Measurements from ENCODE around the gene GNAI3. TPM values are rescaled to one million over a fixed set of nuclear protein-coding genes. Genes with fewer than 3 reads are reported as not detected.

The GNAI3 gene
- total and polyA plus RNA-seq, 2 donors (not counting 1 experiment from before 2014, with no cell fraction given), result 11.4 to 14.4 TPM

DNA sequence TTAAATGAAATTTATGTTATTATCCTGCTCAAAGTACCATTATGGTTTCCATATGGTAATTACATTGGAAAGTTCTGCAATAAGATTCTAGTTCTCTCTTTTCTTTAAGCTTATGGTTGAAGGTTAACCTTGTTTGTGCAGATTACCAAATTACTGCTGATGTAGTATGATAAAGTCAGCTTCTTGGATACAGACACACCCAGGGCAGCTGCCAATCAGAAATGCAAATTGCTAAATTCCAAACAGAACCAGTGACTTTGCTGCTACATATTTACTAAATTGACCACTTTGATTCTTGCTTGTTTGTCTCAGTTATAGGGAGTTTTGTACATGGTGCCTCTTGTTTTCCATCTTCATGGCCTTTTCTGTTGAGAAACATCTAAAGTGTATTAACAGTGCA lies 44.5 kb downstream of the GNAI3 start:
- Histone ChIP-seq H4K20me1 (ENCODE audit: control insufficient read depth, extremely low read depth, insufficient read depth, low read length) (no peaks in the 10 kb centered on the region), H3K36me3 (ENCODE audit: control insufficient read depth, insufficient read depth, low read length) (peaks cover 2% of the 10 kb centered on the region), H3K27ac (ENCODE audit: insufficient read depth, low read length) (no peak overlapping the region), H3K9me3 (ENCODE audit: control insufficient read depth, insufficient read depth, low read depth, low read length) (no peaks in the 10 kb centered on the region), H3K27me3 (ENCODE audit: control insufficient read depth, insufficient read depth, low read length) (no peaks in the 10 kb centered on the region), H3K4me2 (ENCODE audit: extremely low read depth, insufficient read depth, low read length) (no peak overlapping the region), H3K4me1 (ENCODE audit: control insufficient read depth, extremely low read depth, insufficient read depth, low read length) (peaks cover 10% of the 10 kb centered on the region), H3K9ac (ENCODE audit: insufficient read depth, low read length) (no peak overlapping the region), H3K79me2 (ENCODE audit: control insufficient read depth, insufficient read depth, low read length) (no peaks in the 10 kb centered on the region), H3K4me3 (replicated peaks in 1 of 4; ENCODE audit: control extremely low read depth in 1 of 4, insufficient read depth in 1 of 4, low read depth in 3 of 4, low read length in 4 of 4) (no peak overlapping the region), H2AFZ (ENCODE audit: low read length) (no peak overlapping the region)
- TF ChIP-seq, protein P1, sequence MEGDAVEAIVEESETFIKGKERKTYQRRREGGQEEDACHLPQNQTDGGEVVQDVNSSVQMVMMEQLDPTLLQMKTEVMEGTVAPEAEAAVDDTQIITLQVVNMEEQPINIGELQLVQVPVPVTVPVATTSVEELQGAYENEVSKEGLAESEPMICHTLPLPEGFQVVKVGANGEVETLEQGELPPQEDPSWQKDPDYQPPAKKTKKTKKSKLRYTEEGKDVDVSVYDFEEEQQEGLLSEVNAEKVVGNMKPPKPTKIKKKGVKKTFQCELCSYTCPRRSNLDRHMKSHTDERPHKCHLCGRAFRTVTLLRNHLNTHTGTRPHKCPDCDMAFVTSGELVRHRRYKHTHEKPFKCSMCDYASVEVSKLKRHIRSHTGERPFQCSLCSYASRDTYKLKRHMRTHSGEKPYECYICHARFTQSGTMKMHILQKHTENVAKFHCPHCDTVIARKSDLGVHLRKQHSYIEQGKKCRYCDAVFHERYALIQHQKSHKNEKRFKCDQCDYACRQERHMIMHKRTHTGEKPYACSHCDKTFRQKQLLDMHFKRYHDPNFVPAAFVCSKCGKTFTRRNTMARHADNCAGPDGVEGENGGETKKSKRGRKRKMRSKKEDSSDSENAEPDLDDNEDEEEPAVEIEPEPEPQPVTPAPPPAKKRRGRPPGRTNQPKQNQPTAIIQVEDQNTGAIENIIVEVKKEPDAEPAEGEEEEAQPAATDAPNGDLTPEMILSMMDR (conservative IDR thresholded peaks at IDR 0.05 in 1 of 2, IDR thresholded peaks at IDR 0.05 in 1 of 2; ENCODE audit: low read depth in 1 of 2, low read length in 2 of 2), result no peak
- TF ChIP-seq EZH2 (IDR thresholded peaks at IDR 0.05; ENCODE audit: low read length, missing control alignments), result no peak
- DNase-seq (ENCODE audit: low read depth in 2 of 2), result no peak

DNA sequence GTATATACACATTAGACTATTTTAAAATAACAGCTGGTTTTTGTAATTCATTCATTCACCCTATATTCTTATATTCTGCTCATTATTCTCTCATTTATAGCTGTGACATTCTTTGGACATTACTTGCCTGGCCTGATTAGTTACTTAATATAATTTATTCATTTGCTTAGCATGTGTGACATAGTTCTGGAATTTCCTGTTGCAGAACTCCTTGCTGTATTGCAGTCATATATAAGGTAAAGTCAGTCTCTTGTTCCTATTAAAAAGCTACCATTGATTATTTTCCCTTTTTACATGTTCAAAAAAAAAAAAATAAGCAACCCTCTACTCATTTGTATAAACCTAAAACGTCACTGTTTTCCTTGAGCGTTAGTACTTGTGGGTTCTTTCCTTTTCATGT lies 47.1 kb downstream of the GNAI3 start:
- H2AFZ ChIP-seq (ENCODE audit: low read length), result no peak overlapping the region
- H3K9me3 ChIP-seq (ENCODE audit: control insufficient read depth, insufficient read depth, low read depth, low read length), result no peaks in the 10 kb centered on the region
- H4K20me1 ChIP-seq (ENCODE audit: control insufficient read depth, extremely low read depth, insufficient read depth, low read length), result no peaks in the 10 kb centered on the region
- H3K27me3 ChIP-seq (ENCODE audit: control insufficient read depth, insufficient read depth, low read length), result no peaks in the 10 kb centered on the region
- peak overlapping the region; percentile 58 for H3K4me2 ChIP-seq (ENCODE audit: extremely low read depth, insufficient read depth, low read length)
- H3K4me3 ChIP-seq (replicated peaks in 1 of 4; ENCODE audit: control extremely low read depth in 1 of 4, insufficient read depth in 1 of 4, low read depth in 3 of 4, low read length in 4 of 4), result no peak overlapping the region
- H3K27ac ChIP-seq (ENCODE audit: insufficient read depth, low read length), result peak overlapping the region; percentile 29
- H3K4me1 ChIP-seq (ENCODE audit: control insufficient read depth, extremely low read depth, insufficient read depth, low read length), result peaks cover 10% of the 10 kb centered on the region
- H3K9ac ChIP-seq (ENCODE audit: insufficient read depth, low read length), result no peak overlapping the region
- no peaks in the 10 kb centered on the region for H3K79me2 ChIP-seq (ENCODE audit: control insufficient read depth, insufficient read depth, low read length)
- peaks cover 2% of the 10 kb centered on the region for H3K36me3 ChIP-seq (ENCODE audit: control insufficient read depth, insufficient read depth, low read length)
- no peak for TF ChIP-seq EZH2 (IDR thresholded peaks at IDR 0.05; ENCODE audit: low read length, missing control alignments)
- TF ChIP-seq, protein P1 (conservative IDR thresholded peaks at IDR 0.05 in 1 of 2, IDR thresholded peaks at IDR 0.05 in 1 of 2; ENCODE audit: low read depth in 1 of 2, low read length in 2 of 2), result no peak
- peak; percentile 41 to 52 for DNase-seq (ENCODE audit: low read depth in 2 of 2)

DNA sequence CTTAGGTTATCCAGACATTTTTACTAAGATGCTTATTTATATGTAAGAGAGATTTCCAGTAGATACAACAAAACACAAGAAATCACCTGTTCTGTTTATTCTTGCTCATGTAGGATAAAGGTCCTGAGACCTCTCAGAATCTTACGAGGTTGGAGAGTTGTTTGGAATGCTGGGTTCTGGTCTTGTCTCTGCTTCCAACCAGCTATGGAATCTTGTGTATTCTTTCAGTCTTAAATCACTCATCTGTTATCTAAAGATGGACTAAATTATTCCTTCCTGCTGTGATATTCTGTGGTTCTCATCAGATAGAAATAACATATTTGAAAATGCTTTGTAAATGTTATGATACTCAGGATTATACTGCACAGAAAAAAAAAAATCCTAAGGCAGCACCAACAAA lies 49.7 kb downstream of the GNAI3 start:
- TF ChIP-seq, protein P1 (conservative IDR thresholded peaks at IDR 0.05 in 1 of 2, IDR thresholded peaks at IDR 0.05 in 1 of 2; ENCODE audit: low read depth in 1 of 2, low read length in 2 of 2), result no peak
- no peak for TF ChIP-seq EZH2 (IDR thresholded peaks at IDR 0.05; ENCODE audit: low read length, missing control alignments)
- H3K79me2 ChIP-seq (ENCODE audit: control insufficient read depth, insufficient read depth, low read length), result no peaks in the 10 kb centered on the region
- H3K27ac ChIP-seq (ENCODE audit: insufficient read depth, low read length), result no peak overlapping the region
- H3K9ac ChIP-seq (ENCODE audit: insufficient read depth, low read length), result no peak overlapping the region
- peaks cover under 1% of the 10 kb centered on the region for H3K36me3 ChIP-seq (ENCODE audit: control insufficient read depth, insufficient read depth, low read length)
- no peak for DNase-seq (ENCODE audit: low read depth in 2 of 2)
- H3K9me3 ChIP-seq (ENCODE audit: control insufficient read depth, insufficient read depth, low read depth, low read length), result no peaks in the 10 kb centered on the region
- H3K27me3 ChIP-seq (ENCODE audit: control insufficient read depth, insufficient read depth, low read length), result no peaks in the 10 kb centered on the region
- no peaks in the 10 kb centered on the region for H4K20me1 ChIP-seq (ENCODE audit: control insufficient read depth, extremely low read depth, insufficient read depth, low read length)
- no peak overlapping the region for H3K4me2 ChIP-seq (ENCODE audit: extremely low read depth, insufficient read depth, low read length)
- no peak overlapping the region for H2AFZ ChIP-seq (ENCODE audit: low read length)
- H3K4me3 ChIP-seq (replicated peaks in 1 of 4; ENCODE audit: control extremely low read depth in 1 of 4, insufficient read depth in 1 of 4, low read depth in 3 of 4, low read length in 4 of 4), result no peak overlapping the region
- peaks cover 10% of the 10 kb centered on the region for H3K4me1 ChIP-seq (ENCODE audit: control insufficient read depth, extremely low read depth, insufficient read depth, low read length)
